Effector memory CD8-positive, alpha-beta T cell (primary cell): ENCODE measurements around the gene KIRREL3.

Source experiments
- ATAC-seq: fragments of 150-1000 bp; cut with Tn5 transposase; replicated peaks from 2 replicates; pipeline ENCODE4 v1.10.0; 2021; ENCODE audit warnings: mild to moderate bottlenecking, moderate library complexity
- DNase-seq, 3 experiments: peaks; one replicate each; pipeline ENCODE4 v3.0.0; 2021
- H3K27ac Mint-ChIP-seq, 2 donors: one replicate each; pipeline ENCODE4 v1.8.0; 2022; ENCODE audit warnings: mild to moderate bottlenecking in 2 of 2, mixed read lengths in 2 of 2, moderate library complexity in 2 of 2
- H3K27me3 Mint-ChIP-seq, 2 donors: one replicate each; pipeline ENCODE4 v1.8.0; 2022; ENCODE audit warnings: mixed read lengths in 2 of 2
- H3K36me3 Mint-ChIP-seq: one replicate; pipeline ENCODE4 v1.8.0; 2022; ENCODE audit warnings: mild to moderate bottlenecking, moderate library complexity, mixed read lengths; ENCODE audit not compliant: insufficient read depth
- H3K4me1 Mint-ChIP-seq, 2 donors: one replicate each; pipeline ENCODE4 v1.8.0; 2022; ENCODE audit warnings: low read depth in 2 of 2, mixed read lengths in 2 of 2
- H3K4me3 Mint-ChIP-seq, 2 donors: one replicate each; pipeline ENCODE4 v1.8.0; 2022; ENCODE audit warnings: mild to moderate bottlenecking in 2 of 2, mixed read lengths in 2 of 2, moderate library complexity in 2 of 2
- H3K9me3 Mint-ChIP-seq, 2 donors: one replicate each; pipeline ENCODE4 v1.8.0; 2022; ENCODE audit warnings: mixed read lengths in 2 of 2

Gene KIRREL3

GRCh38 chr11:126533560-126533959, 467.0 kb downstream of the KIRREL3 start:
- peaks cover 3% of the 10 kb centered on the region for H3K36me3 Mint-ChIP-seq
- DNase-seq (no peak), ATAC-seq (no peak)
- no peak overlapping the region for H3K4me3 Mint-ChIP-seq
- no peaks in the 10 kb centered on the region for H3K9me3 Mint-ChIP-seq
- peaks cover 15 to 54% of the 10 kb centered on the region in 2 donors for H3K27me3 Mint-ChIP-seq
- no peak overlapping the region for H3K27ac Mint-ChIP-seq
- no peaks in the 10 kb centered on the region for H3K4me1 Mint-ChIP-seq

GRCh38 chr11:126530416-126530815, 470.2 kb downstream of the KIRREL3 start:
- no peaks in the 10 kb centered on the region for H3K4me1 Mint-ChIP-seq
- ATAC-seq = no peak
- H3K9me3 Mint-ChIP-seq = no peaks in the 10 kb centered on the region
- DNase-seq = no peak
- H3K4me3 Mint-ChIP-seq = no peak overlapping the region
- no peak overlapping the region for H3K27ac Mint-ChIP-seq
- H3K36me3 Mint-ChIP-seq = peaks cover 4% of the 10 kb centered on the region
- H3K27me3 Mint-ChIP-seq = peaks cover 24 to 56% of the 10 kb centered on the region in 2 donors

GRCh38 chr11:126529037-126529436, 471.5 kb downstream of the KIRREL3 start:
- no peak overlapping the region for H3K27ac Mint-ChIP-seq
- H3K27me3 Mint-ChIP-seq = peaks cover 20 to 61% of the 10 kb centered on the region in 2 donors
- ATAC-seq = no peak
- DNase-seq = no peak
- H3K4me1 Mint-ChIP-seq = no peaks in the 10 kb centered on the region
- no peak overlapping the region for H3K4me3 Mint-ChIP-seq
- no peaks in the 10 kb centered on the region for H3K9me3 Mint-ChIP-seq
- peaks cover 4% of the 10 kb centered on the region for H3K36me3 Mint-ChIP-seq

DNA sequence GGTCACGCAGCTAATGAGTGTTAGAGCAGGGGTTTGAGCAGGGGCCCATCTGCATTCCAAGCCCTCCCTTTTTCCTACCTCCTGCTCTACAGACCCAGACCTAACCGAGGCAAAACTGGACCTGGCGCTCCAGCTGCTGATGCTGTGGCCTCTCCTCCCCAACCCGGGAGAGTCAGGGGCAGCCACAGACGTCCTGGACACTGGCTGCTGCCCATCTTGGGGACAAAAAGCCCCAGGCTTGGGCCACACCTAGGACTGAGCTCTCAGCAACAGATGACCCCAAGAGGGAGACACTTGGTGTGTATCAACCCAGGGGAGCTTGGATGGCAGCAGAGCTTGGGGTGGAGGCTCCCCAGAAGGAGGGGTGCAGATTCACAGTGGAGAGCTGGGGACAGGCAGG, 472.5 kb downstream of the KIRREL3 start:
- no peaks in the 10 kb centered on the region for H3K4me1 Mint-ChIP-seq
- peaks cover 4% of the 10 kb centered on the region for H3K36me3 Mint-ChIP-seq
- no peak overlapping the region for H3K27ac Mint-ChIP-seq
- peaks cover 20 to 61% of the 10 kb centered on the region in 2 donors for H3K27me3 Mint-ChIP-seq
- ATAC-seq (no peak), DNase-seq (no peak)
- H3K9me3 Mint-ChIP-seq = no peaks in the 10 kb centered on the region
- H3K4me3 Mint-ChIP-seq = no peak overlapping the region

DNA sequence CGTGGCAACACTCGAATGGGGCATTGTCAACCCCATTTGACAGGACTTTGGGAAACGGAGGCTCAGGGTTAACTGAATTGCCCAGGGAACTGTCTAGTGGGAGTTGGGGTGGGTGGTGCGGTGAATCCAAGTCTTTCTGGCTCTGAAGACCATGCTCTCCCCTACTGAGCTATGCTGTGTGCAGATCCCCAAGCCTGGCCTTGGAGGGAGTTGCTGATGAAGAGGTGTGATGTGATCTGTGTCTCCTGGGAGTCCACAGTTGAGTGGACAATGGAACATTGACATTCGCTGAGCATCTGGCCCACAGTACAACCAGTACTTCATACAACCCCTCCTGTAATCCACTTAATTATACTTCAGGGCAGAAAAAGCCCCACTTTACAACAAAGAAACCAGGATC, 472.9 kb downstream of the KIRREL3 start:
- ATAC-seq (no peak), DNase-seq (no peak)
- no peak overlapping the region for H3K27ac Mint-ChIP-seq
- H3K36me3 Mint-ChIP-seq = peaks cover 4% of the 10 kb centered on the region
- peaks cover 24 to 64% of the 10 kb centered on the region in 2 donors for H3K27me3 Mint-ChIP-seq
- no peaks in the 10 kb centered on the region for H3K4me1 Mint-ChIP-seq
- no peaks in the 10 kb centered on the region for H3K9me3 Mint-ChIP-seq
- no peak overlapping the region for H3K4me3 Mint-ChIP-seq

- no peak for ATAC-seq
Observed at GRCh38 chr11:126526471-126526870, 474.1 kb downstream of the KIRREL3 start.

GRCh38 chr11:126525702-126526101, 474.9 kb downstream of the KIRREL3 start:
- H3K4me3 Mint-ChIP-seq = no peak overlapping the region
- peaks cover 4% of the 10 kb centered on the region for H3K36me3 Mint-ChIP-seq
- H3K4me1 Mint-ChIP-seq = no peaks in the 10 kb centered on the region
- ATAC-seq = no peak
- DNase-seq = no peak
- H3K27me3 Mint-ChIP-seq = peaks cover 23 to 60% of the 10 kb centered on the region in 2 donors
- no peak overlapping the region for H3K27ac Mint-ChIP-seq
- H3K9me3 Mint-ChIP-seq = no peaks in the 10 kb centered on the region

More at GRCh38 chr11:126526471-126526870, 474.1 kb downstream of the KIRREL3 start:
- no peaks in the 10 kb centered on the region for H3K4me1 Mint-ChIP-seq
- H3K27ac Mint-ChIP-seq = no peak overlapping the region
- no peak overlapping the region for H3K4me3 Mint-ChIP-seq
- peaks cover 4% of the 10 kb centered on the region for H3K36me3 Mint-ChIP-seq
- H3K9me3 Mint-ChIP-seq = no peaks in the 10 kb centered on the region
- no peak for DNase-seq
- peaks cover 28 to 63% of the 10 kb centered on the region in 2 donors for H3K27me3 Mint-ChIP-seq

- DNase-seq (no peak), ATAC-seq (no peak)
- H3K27me3 Mint-ChIP-seq = peaks cover 28 to 63% of the 10 kb centered on the region in 2 donors
- no peak overlapping the region for H3K4me3 Mint-ChIP-seq
- no peak overlapping the region for H3K27ac Mint-ChIP-seq
- H3K4me1 Mint-ChIP-seq = no peaks in the 10 kb centered on the region
- peaks cover 4% of the 10 kb centered on the region for H3K36me3 Mint-ChIP-seq
- H3K9me3 Mint-ChIP-seq = no peaks in the 10 kb centered on the region
Observed at GRCh38 chr11:126525216-126525615, 475.4 kb downstream of the KIRREL3 start.

DNA sequence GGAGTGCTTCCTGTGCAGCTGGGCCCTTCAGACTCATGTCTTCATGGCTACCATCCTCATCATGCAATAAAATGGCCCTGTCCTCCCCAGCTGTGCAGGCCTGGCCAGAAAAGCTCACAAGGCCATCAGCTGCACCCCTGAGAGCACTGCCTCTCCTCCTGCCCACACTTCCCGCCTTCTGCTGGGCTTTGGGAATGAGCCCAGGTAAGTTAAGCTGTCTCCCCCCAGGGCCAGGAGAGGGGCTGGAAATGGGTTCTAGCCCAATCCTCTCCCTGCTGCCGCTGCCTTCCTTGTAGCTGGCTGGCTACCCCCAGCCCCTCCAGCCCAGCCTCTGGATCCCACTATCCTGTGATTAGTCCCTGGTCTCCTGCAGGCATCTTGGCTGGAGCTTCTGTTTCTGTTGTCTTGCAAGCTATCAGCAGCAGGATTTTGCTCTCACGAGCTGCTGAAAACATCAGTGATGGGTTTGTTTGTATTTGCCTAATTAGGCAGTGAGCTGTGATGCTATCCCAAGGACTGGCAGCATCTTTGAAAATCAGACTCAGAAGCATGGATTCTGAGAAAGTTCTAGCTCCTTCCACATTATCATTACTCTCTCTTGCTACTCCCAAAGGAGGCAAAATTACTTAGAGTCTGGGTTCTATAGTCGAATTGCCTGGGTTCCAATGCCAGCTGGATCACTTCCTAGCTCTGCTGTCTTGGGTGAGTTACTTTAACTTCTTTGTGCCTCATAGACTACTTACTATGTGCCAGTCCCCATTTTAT, 476.9 kb downstream of the KIRREL3 start:
- Mint-ChIP-seq H3K36me3 (peaks cover 4% of the 10 kb centered on the region), H3K27ac (no peak overlapping the region), H3K9me3 (no peaks in the 10 kb centered on the region), H3K4me1 (no peaks in the 10 kb centered on the region), H3K4me3 (no peak overlapping the region), H3K27me3 (peaks cover 32 to 70% of the 10 kb centered on the region in 2 donors)
- no peak for ATAC-seq
- no peak for DNase-seq

DNA sequence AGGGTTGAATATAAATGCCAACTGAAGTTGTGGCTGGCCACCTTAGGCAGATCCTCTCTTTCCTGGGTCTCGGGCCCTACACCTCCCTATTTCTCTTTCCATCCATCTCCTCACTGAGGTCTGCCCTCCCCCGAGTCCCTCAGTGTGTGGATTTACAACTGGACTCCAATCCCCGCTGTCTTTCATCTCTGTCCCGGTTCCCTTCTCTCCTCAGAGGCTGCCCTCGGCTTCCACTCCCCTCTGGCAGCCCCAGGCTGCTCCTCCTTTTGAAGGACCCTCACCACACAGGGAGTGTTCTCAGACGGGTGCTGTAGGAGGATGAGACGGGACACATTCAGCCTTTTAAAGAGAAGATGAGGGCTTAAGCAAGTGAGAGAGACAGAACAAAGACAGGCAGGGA, 478.0 kb downstream of the KIRREL3 start:
- Mint-ChIP-seq H3K9me3 (no peaks in the 10 kb centered on the region), H3K4me1 (no peaks in the 10 kb centered on the region), H3K27me3 (peaks cover 41 to 70% of the 10 kb centered on the region in 2 donors), H3K36me3 (no peaks in the 10 kb centered on the region), H3K27ac (no peak overlapping the region), H3K4me3 (no peak overlapping the region)
- ATAC-seq (no peak), DNase-seq (no peak)

DNA sequence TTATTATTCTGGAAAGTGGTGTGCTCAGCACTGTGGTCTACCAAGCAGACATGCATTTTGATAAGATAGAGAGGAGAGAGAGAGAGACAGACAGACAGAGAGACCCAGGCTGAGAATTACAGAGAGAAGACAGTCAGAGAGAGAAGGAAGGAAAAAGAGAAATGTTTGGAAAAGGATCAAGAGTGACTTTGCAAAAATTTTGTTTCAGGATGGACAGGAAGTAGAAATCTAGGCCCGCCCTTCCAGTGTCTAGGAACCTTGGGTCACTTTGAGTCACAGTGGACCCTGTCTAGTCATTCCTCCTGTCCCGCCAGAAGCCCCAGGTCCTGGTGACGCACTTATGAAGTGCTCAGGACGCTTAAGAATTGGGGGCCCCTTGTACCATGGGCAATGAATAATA, 478.4 kb downstream of the KIRREL3 start:
- H3K4me1 Mint-ChIP-seq = no peaks in the 10 kb centered on the region
- H3K4me3 Mint-ChIP-seq = no peak overlapping the region
- peaks cover 41 to 68% of the 10 kb centered on the region in 2 donors for H3K27me3 Mint-ChIP-seq
- H3K9me3 Mint-ChIP-seq = no peaks in the 10 kb centered on the region
- ATAC-seq = no peak
- no peak for DNase-seq
- no peak overlapping the region for H3K27ac Mint-ChIP-seq
- H3K36me3 Mint-ChIP-seq = no peaks in the 10 kb centered on the region

DNA sequence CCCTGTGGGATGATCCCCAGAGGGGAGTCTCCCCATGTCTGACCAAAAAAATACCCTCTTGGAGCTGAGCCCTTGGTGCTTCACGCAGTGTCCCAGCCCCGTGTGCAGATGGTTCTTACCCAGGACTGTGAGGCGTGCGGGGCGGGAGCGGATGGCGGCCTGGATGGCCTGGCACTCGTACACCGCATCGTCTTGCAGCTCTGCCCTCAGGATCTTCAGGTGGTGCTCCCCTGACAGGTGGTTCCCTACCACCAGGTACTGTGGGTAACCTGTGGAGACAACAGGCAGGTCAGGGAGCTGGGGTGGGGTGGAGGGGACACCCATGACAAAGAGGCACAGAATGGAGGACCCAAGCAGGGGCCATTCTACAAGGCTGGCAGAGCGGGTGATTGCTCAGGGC, 479.4 kb downstream of the KIRREL3 start:
- H3K9me3 Mint-ChIP-seq = no peaks in the 10 kb centered on the region
- H3K27me3 Mint-ChIP-seq = peaks cover 46 to 73% of the 10 kb centered on the region in 2 donors
- H3K4me3 Mint-ChIP-seq = no peak overlapping the region
- DNase-seq (no peak), ATAC-seq (no peak)
- H3K27ac Mint-ChIP-seq = no peak overlapping the region
- H3K36me3 Mint-ChIP-seq = no peaks in the 10 kb centered on the region
- H3K4me1 Mint-ChIP-seq = no peaks in the 10 kb centered on the region

- H3K27me3 Mint-ChIP-seq = peaks cover 43 to 77% of the 10 kb centered on the region in 2 donors
- H3K36me3 Mint-ChIP-seq = no peaks in the 10 kb centered on the region
- H3K27ac Mint-ChIP-seq = no peak overlapping the region
- H3K4me1 Mint-ChIP-seq = no peaks in the 10 kb centered on the region
- no peaks in the 10 kb centered on the region for H3K9me3 Mint-ChIP-seq
- no peak overlapping the region for H3K4me3 Mint-ChIP-seq
- ATAC-seq = no peak
- DNase-seq = no peak
Observed at GRCh38 chr11:126519764-126520734, 480.5 kb downstream of the KIRREL3 start.
